Stimulated activated CD8-positive, alpha-beta memory T cell treated with anti-CD3 and anti-CD28 coated beads, Interleukin-4, amount 100 ng/mL, for 48 hours (primary cell): ENCODE data around the gene SDHD.
"Not testable (repeated sequence)": the region's sequence is repeated elsewhere in the genome, so short reads cannot be mapped to it uniquely, and the experiment has no call there.

Experiments used
- DNase-seq: peaks from one replicate; pipeline ENCODE4 v3.0.0-alpha.2; 2020

SDHD gene

GRCh38 chr11:112086422-112087191 is at the start of gene SDHD, which contains the start of gene TIMM8B:
SDHD (plus strand) TSS chr11:112086873; CDS start chr11:112086908, 35 bp downstream.
TIMM8B (minus strand) TSS chr11:112086756; CDS start chr11:112086723, 33 bp downstream.
- DNase-seq: peak; percentile 95

- DNase-seq: no peak
Observed at GRCh38 chr11:112037527-112037926, 49.1 kb upstream of the SDHD start.

- DNase-seq: no peak
Observed at GRCh38 chr11:112042161-112042960, 44.3 kb upstream of the SDHD start.

GRCh38 chr11:112042961-112043304 is 43.7 kb upstream of the SDHD start:
- DNase-seq: no peak

GRCh38 chr11:112044961-112045360 is 41.7 kb upstream of the SDHD start:
- no peak for DNase-seq

GRCh38 chr11:112046647-112047046 is 40.0 kb upstream of the SDHD start:
- not testable (repeated sequence) for DNase-seq

GRCh38 chr11:112048256-112048655 is 38.4 kb upstream of the SDHD start:
- not testable (repeated sequence) for DNase-seq

GRCh38 chr11:112049777-112050176 is 36.9 kb upstream of the SDHD start:
- DNase-seq: no peak

- no peak for DNase-seq
Observed at GRCh38 chr11:112050721-112051120, 36.0 kb upstream of the SDHD start.

GRCh38 chr11:112051768-112052167 is 34.9 kb upstream of the SDHD start:
- DNase-seq: no peak

- DNase-seq: no peak
Observed at GRCh38 chr11:112057170-112057569, 29.5 kb upstream of the SDHD start.

GRCh38 chr11:112058103-112058502 is 28.6 kb upstream of the SDHD start:
- DNase-seq: no peak

GRCh38 chr11:112062923-112063322 is 23.8 kb upstream of the SDHD start:
- DNase-seq: no peak

GRCh38 chr11:112073941-112074811 is 12.5 kb upstream of the SDHD start, which contains the start of the genes NKAPD1 and PIH1D2:
NKAPD1 (plus strand) TSS chr11:112074299; CDS start chr11:112075575, 1,276 bp downstream.
PIH1D2 (minus strand) TSS chr11:112074017; CDS start chr11:112073174, 843 bp downstream.
- DNase-seq: peak; percentile 87

GRCh38 chr11:112082729-112083128 is 3.9 kb upstream of the SDHD start:
- DNase-seq: peak; percentile 50

GRCh38 chr11:112085822-112086421 is 751 bp upstream of the SDHD start:
- DNase-seq: peak; percentile 66

- no peak for DNase-seq
Observed at GRCh38 chr11:112087212-112087611, 539 bp downstream of the SDHD start.

- DNase-seq: not testable (repeated sequence)
Observed at GRCh38 chr11:112095302-112095701, 8.6 kb downstream of the SDHD start.

- no peak for DNase-seq
Observed at GRCh38 chr11:112096194-112096593, 9.5 kb downstream of the SDHD start.

GRCh38 chr11:112097734-112098528 is 11.3 kb downstream of the SDHD start:
- DNase-seq: no peak

GRCh38 chr11:112100462-112100861 is 13.8 kb downstream of the SDHD start:
- DNase-seq: no peak
